ENCODE data around the gene SSTR4. TPM values are rescaled to one million over a fixed set of nuclear protein-coding genes. Genes with fewer than 3 reads are reported as not detected.

Gene SSTR4
- total RNA-seq, 1 experiment from 2014 or later = not detected

DNA sequence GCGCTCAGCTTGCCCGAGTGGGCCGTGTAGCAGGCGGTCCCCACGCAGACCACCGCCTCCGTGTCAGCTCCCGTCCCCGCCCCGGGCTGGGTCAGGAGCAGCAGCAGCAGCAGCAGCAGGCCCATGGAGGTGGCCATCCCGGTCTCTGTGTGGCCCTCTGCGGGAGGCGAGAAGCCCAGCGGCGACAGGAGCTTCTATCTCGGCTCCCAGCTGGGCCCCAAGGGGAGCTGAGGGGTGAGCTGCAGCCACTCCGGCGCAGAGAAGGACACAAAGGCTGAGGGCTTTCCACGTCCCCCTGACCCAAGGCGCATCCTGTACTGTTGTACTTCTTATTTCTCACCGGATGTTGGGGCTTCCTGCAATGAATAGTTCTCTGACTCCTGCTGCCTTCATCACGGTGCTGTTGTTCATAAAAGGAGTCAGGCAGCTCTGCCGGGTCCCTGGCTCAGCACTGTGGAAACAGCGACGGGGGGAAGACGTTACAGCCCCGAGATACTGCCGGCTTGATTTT, 51.0 kb downstream of the SSTR4 start, which contains the start of gene CD93:
TSS of gene CD93 (minus strand) at position 269 of the 511 bp plus-strand sequence. CDS start at position 137, 132 bp downstream.
- no peaks in the 10 kb centered on the region for H3K27me3 ChIP-seq (ENCODE audit: control insufficient read depth, insufficient read depth, low read length)
- no peak within 1 kb of the TSS for H3K4me3 ChIP-seq (ENCODE audit: insufficient read depth, low read depth, low read length)
- DNase-seq = peak; percentile 45
- H3K36me3 ChIP-seq (replicated peaks; ENCODE audit: control insufficient read depth, insufficient read depth, low read length) = no peaks in the 10 kb centered on the region

- Histone ChIP-seq H3K36me3 (replicated peaks; ENCODE audit: control insufficient read depth, insufficient read depth, low read length) (no peaks in the 10 kb centered on the region), H3K4me3 (ENCODE audit: insufficient read depth, low read depth, low read length) (no peak overlapping the region), H3K27me3 (ENCODE audit: control insufficient read depth, insufficient read depth, low read length) (no peaks in the 10 kb centered on the region)
- DNase-seq = no peak
Observed at GRCh38 chr20:23086931-23087411, 51.9 kb downstream of the SSTR4 start.

GRCh38 chr20:23087587-23088251, 52.6 kb downstream of the SSTR4 start:
- DNase-seq = no peak
- Histone ChIP-seq H3K4me3 (ENCODE audit: insufficient read depth, low read depth, low read length) (no peak overlapping the region), H3K36me3 (replicated peaks; ENCODE audit: control insufficient read depth, insufficient read depth, low read length) (no peaks in the 10 kb centered on the region), H3K27me3 (ENCODE audit: control insufficient read depth, insufficient read depth, low read length) (no peaks in the 10 kb centered on the region)

Other genes starting within 250 kb of the SSTR4 start
- gene THBD, start 14.4 kb downstream of the SSTR4 start, total RNA-seq (2014; rRNA removed; shearing (Covaris generic)) = 1.2 and 1.5 TPM in 2 replicates
- under 0.01 TPM in 1 of 2 replicates, not detected in the other for gene CD93, start 51.0 kb downstream of the SSTR4 start, total RNA-seq (2014; rRNA removed; shearing (Covaris generic))

All from H7 (cell line).